C4-2B (cell line): ENCODE data around the gene DCUN1D4.
"Not testable (repeated sequence)": the region's sequence is repeated elsewhere in the genome, so short reads cannot be mapped to it uniquely, and the experiment has no call there.

Source experiments
- H3K27ac ChIP-seq: fragments of 450-650 bp; 2 replicates; pipeline ENCODE4 v1.5.1; 2017
- CTCF ChIP-seq: fragments of 450-650 bp; conservative IDR thresholded peaks from 2 replicates; pipeline ENCODE4 v1.5.1; 2017; ENCODE audit warnings: mild to moderate bottlenecking
- ZFX ChIP-seq: fragments of 450-650 bp; IDR thresholded peaks from 2 replicates; pipeline ENCODE4 v1.6.1; 2017

DCUN1D4 gene

DNA sequence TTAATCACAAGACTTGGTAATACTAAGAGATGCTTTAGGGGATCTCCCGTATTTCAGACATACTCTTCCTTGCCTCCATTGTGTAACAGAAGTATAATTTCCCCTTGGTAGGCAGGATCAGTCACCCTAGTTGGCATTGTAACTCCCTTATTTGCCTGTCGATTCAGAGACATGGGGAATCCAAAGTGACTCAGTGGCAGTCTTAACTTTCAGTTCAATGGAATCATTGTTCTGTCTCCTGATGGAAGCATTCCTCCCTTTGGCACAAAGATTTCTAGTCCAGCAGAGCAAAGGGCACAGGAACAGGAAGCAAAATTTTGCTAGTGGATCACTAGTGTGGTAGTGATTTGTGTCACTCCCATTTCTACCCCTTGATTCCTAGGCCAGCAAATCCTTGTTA lies 80.4 kb downstream of the DCUN1D4 start:
- TF ChIP-seq ZFX (no peak), CTCF (no peak)
- H3K27ac ChIP-seq = no peak overlapping the region

DNA sequence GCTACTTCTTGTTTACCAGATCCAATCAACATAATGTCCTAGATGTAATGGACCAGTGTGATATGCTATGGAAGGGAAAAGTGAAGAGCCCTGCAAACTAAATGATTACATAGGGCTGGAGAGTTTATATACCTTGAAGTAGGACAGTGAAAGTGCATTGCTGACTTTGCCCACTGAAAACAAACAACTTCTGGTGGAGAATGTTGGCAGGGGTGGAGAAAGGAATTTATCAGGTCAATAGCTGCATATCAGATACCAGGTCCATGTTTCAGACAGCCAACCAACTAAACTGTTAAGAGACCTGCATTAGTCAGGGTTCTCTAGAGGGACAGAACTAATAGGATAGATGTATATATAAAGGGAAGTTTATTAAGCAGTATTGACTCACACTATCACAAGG lies 82.4 kb downstream of the DCUN1D4 start:
- no peak overlapping the region for H3K27ac ChIP-seq
- TF ChIP-seq ZFX = no peak
- no peak for TF ChIP-seq CTCF

GRCh38 chr4:51930557-51930956 lies 87.6 kb downstream of the DCUN1D4 start:
- no peak overlapping the region for H3K27ac ChIP-seq
- TF ChIP-seq CTCF (no peak), ZFX (no peak)

DNA sequence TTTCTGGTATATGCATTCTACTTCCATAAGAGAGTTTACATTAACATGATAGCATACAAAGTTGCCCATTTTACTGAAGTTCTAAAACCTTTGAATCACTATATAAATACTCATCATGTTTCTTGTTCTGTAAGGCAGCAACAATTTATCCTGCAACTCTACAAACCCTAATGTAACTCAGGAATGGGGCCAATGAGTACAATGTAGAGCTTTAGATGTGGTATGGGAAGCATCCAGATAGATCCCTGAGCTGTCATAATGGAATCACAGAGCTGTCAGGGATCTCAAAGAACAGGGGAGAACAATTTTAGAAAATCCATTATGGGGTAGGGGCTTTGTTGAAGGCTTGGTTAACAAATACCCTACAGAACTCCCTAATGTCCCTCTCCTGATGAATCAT lies 88.5 kb downstream of the DCUN1D4 start:
- no peak overlapping the region for H3K27ac ChIP-seq
- no peak for TF ChIP-seq CTCF

GRCh38 chr4:51932261-51932660 lies 89.3 kb downstream of the DCUN1D4 start:
- TF ChIP-seq ZFX = no peak
- no peak for TF ChIP-seq CTCF
- no peak overlapping the region for H3K27ac ChIP-seq

GRCh38 chr4:51932684-51933083 lies 89.7 kb downstream of the DCUN1D4 start:
- TF ChIP-seq ZFX = no peak
- no peak for TF ChIP-seq CTCF

DNA sequence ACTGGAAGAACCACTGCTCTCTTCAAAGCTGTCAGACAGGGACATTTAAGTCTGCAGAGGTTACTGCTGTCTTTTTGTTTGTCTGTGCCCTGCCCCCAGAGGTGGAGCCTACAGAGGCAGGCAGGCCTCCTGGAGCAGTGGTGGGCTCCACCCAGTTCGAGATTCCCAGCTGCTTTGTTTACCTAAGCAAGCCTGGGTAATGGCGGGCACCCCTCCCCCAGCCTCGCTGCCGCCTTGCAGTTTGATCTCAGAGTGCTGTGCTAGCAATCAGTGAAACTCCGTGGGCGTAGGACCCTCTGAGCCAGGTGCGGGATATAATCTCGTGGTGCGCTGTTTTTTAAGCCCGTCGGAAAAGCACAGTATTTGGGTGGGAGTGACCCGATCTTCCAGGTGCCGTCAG lies 97.5 kb downstream of the DCUN1D4 start:
- H3K27ac ChIP-seq = not testable (repeated sequence)

More at GRCh38 chr4:51932684-51933083, 89.7 kb downstream of the DCUN1D4 start:
- no peak overlapping the region for H3K27ac ChIP-seq

DNA sequence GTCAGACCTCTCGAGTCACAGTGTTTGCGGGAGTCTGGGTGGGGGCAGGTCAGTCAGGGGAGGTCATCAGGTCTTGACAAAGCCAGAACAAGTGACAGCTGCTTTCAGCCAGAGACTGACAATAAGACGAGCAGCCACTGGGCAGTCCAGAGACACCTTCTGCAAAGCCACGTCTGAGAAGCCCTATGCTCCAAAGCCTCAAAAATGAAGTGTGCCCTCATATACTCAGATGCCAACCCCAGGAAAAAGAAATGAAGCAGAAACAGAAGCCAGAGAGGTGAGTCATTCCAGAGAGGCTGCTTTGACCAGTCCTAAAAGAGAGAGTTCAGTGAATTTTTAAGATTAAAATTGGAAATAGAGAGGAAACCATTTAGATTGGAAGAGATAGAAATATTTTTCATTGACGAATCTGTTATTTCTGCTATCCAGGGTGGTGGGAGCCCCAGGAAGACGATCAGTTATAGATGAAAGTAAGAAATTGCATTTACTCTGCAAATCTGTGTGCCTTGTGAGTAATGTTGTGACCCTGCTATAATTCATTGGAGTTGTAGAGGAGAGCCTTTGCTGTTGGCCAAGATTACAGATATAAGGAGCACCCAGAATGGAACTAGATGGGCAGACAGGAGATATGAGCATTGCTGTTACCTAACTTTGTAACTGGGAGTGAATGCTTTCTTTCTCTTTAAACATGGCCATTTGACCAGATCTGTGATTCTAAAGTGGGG lies 99.3 kb downstream of the DCUN1D4 start:
- TF ChIP-seq ZFX = no peak
- TF ChIP-seq CTCF = no peak
- no peak overlapping the region for H3K27ac ChIP-seq
